GM21360 (cell line): ENCODE results near the gene B3GAT3.
"Not testable (repeated sequence)": the region's sequence is repeated elsewhere in the genome, so short reads cannot be mapped to it uniquely, and the experiment has no call there.

Experiments
- ATAC-seq: cut with Tn5 transposase; IDR thresholded peaks from one replicate; pipeline ENCODE4 v1.9.1; 2021; ENCODE audit warnings: mild to moderate bottlenecking, moderate library complexity; ENCODE audit not compliant: unreplicated experiment

B3GAT3 gene

DNA sequence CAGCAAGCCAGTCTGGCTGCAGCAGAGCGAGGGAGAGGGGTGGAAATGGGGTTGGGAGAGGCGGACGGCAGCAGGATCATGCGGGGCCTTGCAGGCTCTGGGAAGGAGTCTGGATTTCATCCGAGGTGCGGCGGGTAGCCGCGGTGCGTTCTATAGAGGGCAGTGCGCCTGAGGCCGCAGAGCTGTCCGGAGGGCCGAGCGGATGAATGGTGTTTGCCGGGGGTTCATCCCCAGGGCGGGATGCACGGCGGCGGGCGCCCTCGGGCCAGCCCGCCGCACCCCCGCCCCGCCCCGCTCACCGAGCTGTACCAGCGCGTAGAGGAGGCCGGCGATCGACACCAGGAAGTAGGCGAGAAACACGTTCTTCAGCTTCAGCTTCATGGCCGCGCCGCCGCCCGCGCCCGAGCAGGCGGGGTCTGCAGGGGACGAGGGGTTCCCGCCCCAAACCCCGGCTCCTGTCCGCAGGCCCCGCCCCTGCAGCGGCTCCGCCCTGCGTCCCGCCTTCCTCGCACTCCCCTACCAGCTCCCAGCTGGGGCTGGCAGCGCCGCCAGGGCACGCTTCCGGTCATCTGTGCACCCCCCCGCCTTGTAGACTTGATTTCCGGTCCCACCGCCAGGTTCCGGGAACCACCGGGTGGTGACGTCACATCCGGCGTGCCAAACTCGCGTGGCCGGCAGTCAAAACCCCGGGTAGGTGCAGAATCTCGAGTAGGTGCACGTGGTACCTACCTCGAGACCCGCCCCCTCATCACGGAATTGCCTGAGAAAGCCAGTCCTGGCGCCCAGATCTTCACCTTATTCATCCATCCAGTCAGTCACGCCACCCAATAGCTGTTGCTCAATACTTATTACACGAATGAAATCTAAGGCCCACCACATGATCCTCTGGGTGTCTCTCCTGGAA lies at the start of gene B3GAT3:
Gene B3GAT3 (minus strand): TSS at position 420 of the 904 bp plus-strand sequence. CDS start 39 bp downstream, at position 381.
- peak; percentile 90 for ATAC-seq

- ATAC-seq: no peak
These were observed 49.4 kb upstream of the B3GAT3 start for GRCh38 chr11:62671236-62671607.

- ATAC-seq: no peak
These were observed 47.8 kb upstream of the B3GAT3 start for GRCh38 chr11:62669420-62670161.

DNA sequence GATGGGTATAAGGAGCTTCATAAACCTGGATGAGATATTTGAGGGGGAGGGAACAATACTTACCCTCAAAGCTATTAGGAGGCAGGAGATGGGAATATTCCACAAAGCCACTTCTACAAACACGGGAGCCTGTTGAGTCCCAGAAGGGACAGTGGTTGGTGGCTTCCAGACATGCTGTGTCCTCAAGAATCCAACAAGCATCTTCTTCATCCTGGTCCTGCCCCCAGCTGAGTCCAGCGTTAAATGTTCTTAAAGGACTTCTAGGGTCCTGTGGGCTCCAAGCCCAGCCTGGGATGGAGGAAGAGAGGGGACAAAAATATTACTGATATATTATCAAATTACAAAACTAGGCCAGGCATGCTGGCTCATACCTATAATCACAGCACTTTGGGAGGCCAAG lies 45.7 kb upstream of the B3GAT3 start:
- no peak for ATAC-seq

GRCh38 chr11:62666259-62666926 lies 44.6 kb upstream of the B3GAT3 start:
- no peak for ATAC-seq

- peak; percentile 13 for ATAC-seq
These were observed 43.9 kb upstream of the B3GAT3 start for GRCh38 chr11:62665599-62666258.

GRCh38 chr11:62665075-62665598 lies 43.4 kb upstream of the B3GAT3 start, which contains the start of the genes C11orf98 and CSKMT:
Gene C11orf98 (minus strand): TSS chr11:62665210. CDS start chr11:62665169, 41 bp downstream.
Gene CSKMT (plus strand): TSS chr11:62665312. CDS start chr11:62665880, 568 bp downstream.
- ATAC-seq: peak; percentile 72

DNA sequence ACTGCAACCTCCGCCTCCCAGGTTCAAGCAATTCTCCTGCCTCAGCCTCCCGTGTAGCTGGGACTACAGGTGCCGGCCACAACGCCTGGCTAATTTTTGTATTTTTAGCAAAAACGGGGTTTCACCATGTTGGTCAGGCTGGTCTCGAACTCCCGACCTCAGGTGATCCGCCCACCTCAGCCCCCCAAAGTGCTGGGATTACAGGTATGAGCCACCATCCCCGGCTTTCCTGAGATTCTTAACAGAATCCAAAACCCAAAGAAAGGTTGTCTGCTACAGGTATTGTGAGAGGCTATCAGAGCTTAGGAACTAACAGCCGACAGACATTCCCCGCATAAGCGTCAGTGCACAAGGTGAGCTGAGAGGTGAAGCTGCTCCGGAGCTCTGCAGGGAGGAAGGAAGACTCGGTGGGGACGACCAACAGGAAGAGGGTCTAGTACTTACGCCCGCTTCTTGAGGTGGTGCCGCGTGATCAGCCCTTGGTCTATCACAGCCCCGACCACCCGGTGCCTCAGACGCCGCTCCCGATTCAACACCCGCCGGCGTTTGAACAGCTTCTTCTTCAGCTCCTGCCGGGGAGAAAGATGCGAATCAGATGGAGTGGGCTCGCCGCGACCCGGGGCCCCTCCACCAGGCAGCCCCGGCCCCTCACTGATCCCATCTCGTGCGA lies 42.8 kb upstream of the B3GAT3 start:
- peak; percentile 17 for ATAC-seq

GRCh38 chr11:62656796-62657429 lies 35.1 kb upstream of the B3GAT3 start:
- no peak for ATAC-seq

DNA sequence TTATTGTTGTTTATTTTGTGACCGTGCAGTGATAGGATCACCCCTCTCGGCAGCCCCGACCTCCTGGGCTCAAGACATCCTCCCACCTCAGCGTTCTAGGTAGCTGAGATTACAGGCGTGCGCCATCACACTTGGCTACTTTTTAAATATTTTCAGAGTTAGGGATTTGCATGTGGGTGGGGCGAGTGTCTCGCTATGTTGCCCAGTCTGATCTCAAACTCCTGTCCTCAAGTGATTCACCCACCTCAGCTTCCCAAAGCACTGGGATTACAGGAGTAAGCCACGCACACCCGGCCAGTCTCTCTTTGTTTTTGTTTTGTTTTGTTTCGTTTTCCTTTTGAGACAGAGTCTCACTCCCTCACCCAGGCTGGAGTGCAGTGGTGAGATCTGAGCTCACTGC lies 32.5 kb upstream of the B3GAT3 start:
- no peak for ATAC-seq

DNA sequence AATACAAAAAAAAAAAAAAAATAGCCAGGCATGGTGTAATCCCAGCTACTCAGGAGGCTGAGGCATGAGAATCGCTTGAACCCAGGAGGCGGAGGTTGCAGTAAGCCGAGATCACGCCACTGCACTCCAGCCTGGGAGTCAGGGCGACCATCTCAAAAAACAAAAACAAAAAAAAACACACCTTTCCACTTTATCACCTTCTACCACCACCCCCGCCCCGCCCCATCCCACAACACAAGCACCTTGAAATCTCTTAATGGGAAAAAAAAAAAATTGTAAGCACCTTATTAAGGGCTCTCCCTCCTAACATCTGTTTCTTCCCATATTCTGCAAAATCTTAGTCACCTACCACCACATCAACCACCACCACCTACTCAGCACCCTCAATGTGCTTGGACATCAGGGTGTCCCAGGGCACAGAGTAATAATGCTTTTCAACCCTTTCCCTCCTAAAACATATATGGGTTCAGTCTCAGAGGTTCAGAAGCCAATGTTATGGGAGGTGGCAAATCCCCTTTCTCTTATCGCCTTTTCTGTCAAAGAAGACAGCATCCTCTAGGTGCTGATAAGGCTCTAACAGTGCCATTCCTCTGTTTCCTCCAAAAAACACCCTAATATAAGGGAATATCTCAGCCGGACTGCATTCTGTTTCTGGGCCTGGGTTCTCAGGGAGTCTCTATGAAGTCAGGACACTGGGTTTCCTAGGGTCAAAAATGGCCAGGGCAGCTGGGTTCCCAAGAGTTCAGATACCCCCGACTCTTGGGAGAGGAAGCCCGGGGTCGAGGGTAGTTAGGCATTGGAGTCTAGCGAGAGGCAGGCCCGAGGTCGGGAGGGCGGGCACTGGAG lies 30.6 kb upstream of the B3GAT3 start:
- ATAC-seq: no peak

DNA sequence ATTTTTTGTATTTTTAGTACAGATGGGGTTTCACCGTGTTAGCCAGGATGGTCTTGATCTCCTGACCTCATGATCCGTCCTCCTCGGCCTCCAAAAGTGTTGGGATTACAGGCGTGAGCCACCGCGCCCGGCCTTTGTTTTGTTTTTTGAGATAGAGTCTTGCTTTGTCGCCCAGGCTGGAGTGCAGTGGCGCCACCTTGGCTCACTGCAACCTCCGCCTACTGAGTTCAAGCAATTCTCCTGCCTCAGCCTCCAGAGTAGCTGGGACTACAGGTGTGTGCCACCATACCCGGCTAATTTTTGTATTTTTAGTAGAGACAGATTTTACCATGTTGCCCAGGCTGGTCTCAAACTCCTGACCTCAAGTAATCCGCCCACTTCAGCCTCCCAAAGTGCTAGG lies 28.5 kb upstream of the B3GAT3 start:
- not testable (repeated sequence) for ATAC-seq

GRCh38 chr11:62649486-62649885 lies 27.7 kb upstream of the B3GAT3 start:
- ATAC-seq: no peak

DNA sequence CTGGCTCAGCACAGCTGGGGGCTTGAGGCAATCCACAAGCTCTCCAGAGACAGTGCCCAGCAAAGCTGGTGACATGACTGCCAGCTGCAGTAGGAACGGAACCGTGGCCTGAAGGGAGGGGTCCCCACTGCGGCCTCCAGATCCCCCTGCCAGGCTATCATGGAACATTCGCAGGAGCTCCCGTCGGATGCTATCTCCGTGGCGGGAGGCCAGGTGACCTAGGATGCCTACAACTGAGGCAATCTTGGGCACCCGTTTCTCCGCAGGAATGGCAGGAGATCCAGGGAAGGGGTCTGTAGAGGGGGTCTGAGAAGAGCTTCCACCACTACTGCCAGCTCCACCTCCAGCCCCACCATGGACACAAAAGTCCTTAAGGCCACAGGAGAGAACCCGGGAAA lies 27.2 kb upstream of the B3GAT3 start:
- no peak for ATAC-seq

DNA sequence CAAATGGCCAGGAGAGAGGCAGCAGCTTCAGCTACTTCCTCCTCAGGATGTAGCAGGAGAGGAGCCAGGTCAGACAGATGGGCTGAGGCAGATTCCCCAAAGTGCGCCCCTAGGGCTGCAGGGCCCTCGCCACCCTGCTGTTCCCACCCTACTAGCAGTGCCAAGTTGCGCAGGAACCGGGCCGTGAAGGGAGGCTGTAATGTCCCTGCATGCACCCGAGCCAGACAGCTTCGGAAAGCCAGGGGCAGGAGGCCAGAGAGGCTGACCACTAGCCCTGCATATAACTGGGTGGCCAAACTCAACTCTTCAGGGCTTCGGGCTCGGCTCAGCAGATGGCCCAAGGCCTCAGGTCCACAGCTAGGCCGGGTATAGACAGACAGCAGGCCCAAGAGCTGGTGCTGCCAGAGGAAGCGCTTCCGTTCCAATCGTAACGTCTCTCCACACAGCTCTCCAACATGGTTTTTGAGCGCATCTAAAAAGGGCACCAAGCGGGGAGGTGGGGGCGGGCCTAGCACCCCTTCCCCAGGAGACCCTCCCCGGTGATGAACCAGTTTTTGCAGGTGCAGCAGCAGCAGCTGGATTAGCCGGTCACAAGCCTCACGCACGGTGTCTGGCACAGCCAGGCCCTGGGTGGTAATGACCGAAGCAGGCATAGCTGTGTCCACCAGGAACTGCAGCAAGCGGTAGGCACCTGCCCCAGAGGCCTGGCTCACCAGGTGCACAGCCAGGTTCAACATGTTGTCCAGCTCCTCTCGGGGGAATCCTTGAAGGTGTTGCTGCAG lies 26.6 kb upstream of the B3GAT3 start:
- ATAC-seq: no peak

GRCh38 chr11:62647609-62648005 lies 25.8 kb upstream of the B3GAT3 start:
- ATAC-seq: no peak

DNA sequence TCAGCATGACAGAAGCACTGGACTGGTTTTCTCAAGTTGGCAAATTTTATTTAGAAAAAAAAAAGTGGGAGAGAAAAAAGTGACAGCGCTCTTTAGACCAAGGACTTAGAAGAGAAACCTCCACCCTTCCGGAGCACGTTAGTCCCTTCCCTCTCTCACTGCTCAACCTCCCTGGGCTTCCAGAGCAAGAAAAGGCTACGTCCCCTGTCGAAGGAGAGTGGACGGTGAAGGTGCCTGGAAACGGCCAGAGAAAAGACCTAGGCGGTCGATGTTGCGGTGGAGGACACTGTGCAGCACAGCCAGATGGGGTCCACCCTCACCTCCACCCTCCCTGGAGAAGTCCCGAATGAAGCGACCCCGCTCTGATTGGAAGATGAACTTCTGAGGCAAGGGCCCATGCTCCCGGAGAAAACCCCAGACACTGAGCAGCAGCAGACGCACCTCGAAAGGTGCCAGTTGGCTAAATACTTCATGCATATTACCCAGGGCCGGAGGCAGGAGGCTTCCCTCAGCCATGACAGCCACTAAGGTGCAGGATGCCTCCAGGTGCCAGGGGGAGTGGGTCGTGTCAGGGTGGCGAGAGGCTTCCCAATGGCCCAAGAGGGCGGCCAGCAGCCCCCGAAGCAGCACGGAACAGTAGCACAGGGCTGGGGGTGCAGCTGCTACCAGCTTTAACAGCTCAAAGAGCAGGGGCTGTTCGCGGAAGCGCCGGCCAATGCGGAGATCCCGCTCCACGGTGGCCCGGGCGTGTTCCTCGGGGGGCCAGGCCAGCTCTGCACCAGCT lies 25.2 kb upstream of the B3GAT3 start:
- ATAC-seq: no peak
